ENCODE data around the gene UNC13B.
"Not testable (repeated sequence)": the region's sequence is repeated elsewhere in the genome, so short reads cannot be mapped to it uniquely, and the experiment has no call there.

DNA sequence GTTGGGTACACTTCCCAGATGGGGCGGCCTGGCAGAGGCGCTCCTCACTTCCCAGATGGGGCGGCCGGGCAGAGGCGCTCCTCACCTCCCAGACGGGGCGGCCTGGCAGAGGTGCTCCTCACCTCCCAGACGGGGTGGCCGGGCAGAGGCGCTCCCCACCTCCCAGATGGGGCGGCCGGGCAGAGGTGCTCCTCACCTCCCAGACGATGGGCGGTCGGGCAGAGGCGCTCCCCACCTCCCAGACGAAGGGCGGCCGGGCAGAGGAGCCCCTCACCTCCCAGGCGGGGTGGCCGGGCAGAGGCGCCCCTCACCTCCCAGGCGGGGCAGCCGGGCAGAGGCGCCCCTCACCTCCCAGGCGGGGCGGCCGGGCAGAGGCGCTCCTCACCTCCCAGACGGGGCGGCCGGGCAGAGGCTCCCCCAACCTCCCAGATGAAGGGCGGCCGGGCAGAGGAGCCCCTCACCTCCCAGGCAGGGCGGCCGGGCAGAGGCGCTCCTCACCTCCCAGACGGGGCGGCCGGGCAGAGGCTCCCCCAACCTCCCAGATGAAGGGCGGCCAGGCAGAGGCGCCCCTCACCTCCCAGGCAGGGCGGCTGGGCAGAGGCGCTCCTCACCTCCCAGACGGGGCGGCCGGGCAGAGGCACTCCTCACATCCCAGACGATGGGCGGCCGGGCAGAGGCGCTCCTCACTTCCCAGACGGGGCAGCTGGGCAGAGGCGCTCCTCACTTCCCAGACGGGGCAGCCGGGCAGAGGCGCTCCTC is 21.4 kb downstream of the UNC13B start:
- not testable (repeated sequence) for TF ChIP-seq CTCF (conservative IDR thresholded peaks at IDR 0.05; ENCODE audit: low read depth, low read length); EZH2 (IDR thresholded peaks at IDR 0.05; ENCODE audit: low read length, unreplicated experiment)
